PFSK-1 (cell line): ENCODE measurements around the gene NME7.

Experiments used
- POLR2AphosphoS5 ChIP-seq: IDR thresholded peaks from 2 replicates; pipeline ENCODE4 v1.6.1; 2012; ENCODE audit warnings: low read depth, mild to moderate bottlenecking, control low read depth, low read length, moderate library complexity
- REST ChIP-seq, 2 experiments: IDR thresholded peaks; 2 replicates each; pipeline versions ENCODE4 v1.6.1 to v1.8.0; 2011 to 2012; ENCODE audit warnings: low read depth in 2 of 2, low read length in 2 of 2, control low read depth in 1 of 2, inconsistent platforms in 1 of 2, mild to moderate bottlenecking in 1 of 2, moderate library complexity in 1 of 2; ENCODE audit not compliant: insufficient read depth in 1 of 2
- SIN3A ChIP-seq: IDR thresholded peaks from 2 replicates; pipeline ENCODE4 v1.6.1; 2012; ENCODE audit warnings: mild to moderate bottlenecking, low read length, moderate library complexity, borderline replicate concordance; ENCODE audit not compliant: insufficient read depth
- TAF1 ChIP-seq: IDR thresholded peaks from 2 replicates; pipeline ENCODE4 v1.6.1; 2012; ENCODE audit warnings: low read length, control low read depth, borderline replicate concordance; ENCODE audit not compliant: insufficient read depth

GRCh38 chr1:169110236-169110635 is 257.4 kb downstream of the NME7 start:
- TF ChIP-seq SIN3A, result no peak
- no peak for TF ChIP-seq POLR2AphosphoS5
- no peak for TF ChIP-seq TAF1
- no peak for TF ChIP-seq REST (IDR thresholded peaks at IDR 0.05; ENCODE audit: insufficient read depth in 1 of 2, low read depth in 2 of 2, low read length in 2 of 2)
